K562 (cell line): ENCODE results near the gene DGAT2. TPM values are rescaled to one million over a fixed set of nuclear protein-coding genes. Genes with fewer than 3 reads are reported as not detected.

Source experiments
- ATF4 ChIP-seq: fragments of 450-650 bp; formaldehyde crosslinking; IDR thresholded peaks from 2 replicates; pipeline ENCODE4 v1.4.0; 2022; ENCODE audit warnings: mild to moderate bottlenecking, moderate library complexity
- C11orf30 ChIP-seq: fragments of 450-650 bp; IDR thresholded peaks from 2 replicates; pipeline ENCODE4 v1.6.1; 2016; ENCODE audit warnings: low read depth, mild to moderate bottlenecking
- CEBPB ChIP-seq: fragments of 450-650 bp; IDR thresholded peaks from 2 replicates; pipeline ENCODE4 v1.6.1; 2016; ENCODE audit warnings: missing genetic modification characterization, missing compliant biosample characterization
- E2F1 ChIP-seq: sonication (generic); formaldehyde crosslinking; IDR thresholded peaks from 2 replicates; pipeline ENCODE4 v1.8.1; 2023; ENCODE audit warnings: mild to moderate bottlenecking, missing genetic modification reagents, moderate library complexity
- GATAD2B ChIP-seq: fragments of 450-650 bp; IDR thresholded peaks from 2 replicates; pipeline ENCODE4 v1.6.1; 2017; ENCODE audit warnings: mild to moderate bottlenecking, borderline replicate concordance
- HEY1 ChIP-seq: fragments of 250-450 bp; sonication (Bioruptor Pico); IDR thresholded peaks from 2 replicates; pipeline ENCODE4 v1.5.0; 2020; ENCODE audit warnings: mild to moderate bottlenecking, moderate library complexity, borderline replicate concordance
- HLTF ChIP-seq: fragments of 450-650 bp; IDR thresholded peaks from 2 replicates; pipeline ENCODE4 v1.6.1; 2016
- KDM4B ChIP-seq, 2 experiments: fragments of 450-650 bp in 1 of 2; sonication (generic) in 1 of 2; IDR thresholded peaks; 2 replicates each; pipeline ENCODE4 v1.6.1; 2016 to 2017; ENCODE audit warnings: borderline replicate concordance in 2 of 2, antibody characterized with exemption in 1 of 2, low read depth in 1 of 2, mild to moderate bottlenecking in 1 of 2
- MLLT1 ChIP-seq, 2 experiments: fragments of 450-650 bp; IDR thresholded peaks; 2 replicates each; pipeline ENCODE4 v1.6.1; 2016
- MYC ChIP-seq, 2 experiments: fragments of 250-450 bp in 1 of 2; sonication (Bioruptor Pico) in 1 of 2; IDR thresholded peaks; 2 replicates each; pipeline versions ENCODE4 v1.5.1 to v1.6.1; 2012 to 2021; ENCODE audit warnings: low read depth in 2 of 2, borderline replicate concordance in 1 of 2, improper control_type of control experiment in 1 of 2, low read length in 1 of 2, mild to moderate bottlenecking in 1 of 2, moderate library complexity in 1 of 2
- NCOR1 ChIP-seq: fragments of 450-650 bp; IDR thresholded peaks from 2 replicates; pipeline ENCODE4 v1.6.1; 2016; ENCODE audit warnings: mild to moderate bottlenecking, moderate library complexity
- PML ChIP-seq: IDR thresholded peaks from 2 replicates; pipeline ENCODE4 v1.6.1; 2012; ENCODE audit warnings: low read length, inconsistent platforms
- POLR2A ChIP-seq: fragments of 450-650 bp; conservative IDR thresholded peaks from 2 replicates; pipeline ENCODE4 v1.6.1; 2016
- TAF9B ChIP-seq: fragments of 450-650 bp; IDR thresholded peaks from 2 replicates; pipeline ENCODE4 v1.6.1; 2018; ENCODE audit warnings: mild to moderate bottlenecking; ENCODE audit not compliant: partially characterized antibody
- TBP ChIP-seq: optimal IDR thresholded peaks from 2 replicates; pipeline ENCODE3; 2011; ENCODE audit warnings: low read depth, low read length, improper control_type of control experiment
- TCF7L2 ChIP-seq: fragments of 150-350 bp; IDR thresholded peaks from 2 replicates; pipeline ENCODE4 v1.6.1; 2016; ENCODE audit warnings: low read depth, mild to moderate bottlenecking, low read length, moderate library complexity
- ZBTB12 ChIP-seq: fragments of 250-450 bp; sonication (Bioruptor Pico); IDR thresholded peaks from 2 replicates; pipeline ENCODE4 v1.4.0; 2020
- ZBTB9 ChIP-seq: fragments of 450-650 bp; formaldehyde crosslinking; IDR thresholded peaks from 2 replicates; pipeline ENCODE4 v1.4.0; 2020; ENCODE audit warnings: mild to moderate bottlenecking, moderate library complexity
- ZC3H8 ChIP-seq: fragments of 450-650 bp; IDR thresholded peaks from 2 replicates; pipeline ENCODE4 v1.6.1; 2017
- ZFP91 ChIP-seq: sonication (generic); formaldehyde crosslinking; IDR thresholded peaks from 2 replicates; pipeline ENCODE4 v1.8.0; 2022; ENCODE audit warnings: mild to moderate bottlenecking, missing genetic modification reagents
- ZNF445 ChIP-seq: fragments of 250-450 bp; sonication (Bioruptor Pico); IDR thresholded peaks from 2 replicates; pipeline ENCODE4 v1.4.0; 2020; ENCODE audit warnings: low read depth, mild to moderate bottlenecking, moderate library complexity
- polyA plus RNA-seq, 8 experiments: library from polyadenylated mRNA; depleted of rRNA in 4 of 8; stranded (reverse) in 5 of 8; unstranded in 3 of 8; fragments of >200 nt; fragmentation: Nextera tagmentation in 2 of 8; fragmentation: Illumina TruSeq in 1 of 8; extraction: Ambion mirVana in 2 of 8; extraction: Trizol in 1 of 8; gene quantifications; 2 replicates each; pipeline versions ENCODE4 v1.2.1 to v1.2.3, GENCODE V29; 2011 to 2014; ENCODE audit warnings: inconsistent platforms in 1 of 8, missing spikeins in 1 of 8
- total RNA-seq, 7 experiments: library from RNA; depleted of rRNA in 6 of 7; stranded (reverse); fragments of >200 nt in 6 of 7; fragmentation: Illumina TruSeq in 2 of 7; extraction: Trizol in 2 of 7; gene quantifications; 2 replicates each; pipeline versions ENCODE4 v1.2.1 to v1.2.3, GENCODE V29; 2011 to 2021; ENCODE audit warnings: low replicate concordance in 1 of 7

DGAT2 gene
- total and polyA plus RNA-seq, 9 of the 15 experiments (the other 6 are each of a cell fraction or from before 2014, with no cell fraction given): 0.68 to 2.8 (median 1.8) TPM

- TF ChIP-seq ATF4 (CRISPR knock-in tag): no peak
- TF ChIP-seq ZFP91 (CRISPR knock-in tag): no peak
- TF ChIP-seq KDM4B (IDR thresholded peaks at IDR 0.05; ENCODE audit: borderline replicate concordance in 2 of 2, low read depth in 1 of 2): no peak
- peak; percentile 81 for TF ChIP-seq E2F1
- no peak for TF ChIP-seq ZNF445 (CRISPR knock-in tag)
- no peak for TF ChIP-seq PML
- no peak for TF ChIP-seq ZC3H8
- TF ChIP-seq CEBPB (tag): no peak
- peak; percentile 43 for TF ChIP-seq TBP
- no peak for TF ChIP-seq C11orf30
- 0 out of 4 replicates have a peak, but pooled peaks of 1 of the 2 experiments have one; percentile 19 for TF ChIP-seq MLLT1 (IDR thresholded peaks at IDR 0.05)
- no peak for TF ChIP-seq POLR2A
- TF ChIP-seq NCOR1: peak; percentile 37; the same call in 1 of the 2 replicates
- TF ChIP-seq HLTF: peak; percentile 68; the same call in 1 of the 2 replicates
- peak; percentile 93 for TF ChIP-seq MYC (IDR thresholded peaks at IDR 0.05; ENCODE audit: low read depth, low read length)
- TF ChIP-seq MYC (CRISPR knock-in tag; IDR thresholded peaks at IDR 0.05; ENCODE audit: borderline replicate concordance, low read depth): peak; percentile 89
- TF ChIP-seq HEY1 (CRISPR knock-in tag): no peak
- no peak for TF ChIP-seq TAF9B
- 0 out of 2 replicates have a peak, but pooled peaks have one; percentile 40 for TF ChIP-seq ZBTB12
- TF ChIP-seq ZBTB9 (CRISPR knock-in tag): no peak
- TF ChIP-seq GATAD2B: no peak; the same call in 1 of the 2 replicates
- peak; percentile 90 for TF ChIP-seq TCF7L2
Observed at GRCh38 chr11:75768112-75768908, at the start of gene DGAT2 (continued).
